HEK293T (cell line): ENCODE results near the gene BLVRA.
A peak's percentile ranks its signal among the peaks of the same experiment; 100 is the strongest.
"Not testable (repeated sequence)": the region's sequence is repeated elsewhere in the genome, so short reads cannot be mapped to it uniquely, and the experiment has no call there.

Experiments used
- CTCF ChIA-PET: fragments of 350-600 bp; formaldehyde crosslinking; extraction: SDS; loops from one replicate; lab custom pipeline; 2021; ENCODE audit warnings: antibody characterized with exemption, inconsistent platforms; lab: Yijun Ruan, JAX
- POLR2A ChIA-PET: fragments of 350-600 bp; formaldehyde crosslinking; extraction: SDS; loops from one replicate; lab custom pipeline; 2020; ENCODE audit warnings: antibody characterized with exemption, inconsistent platforms; lab: Yijun Ruan, JAX
- DNase-seq: peaks from one replicate; pipeline ENCODE4 v3.0.0; 2012; ENCODE audit warnings: mixed read lengths; ENCODE audit errors: extremely low spot score
- ARNT ChIP-seq: fragments of 450-650 bp; IDR thresholded peaks from 2 replicates; pipeline ENCODE4 v1.6.1; 2017; ENCODE audit warnings: mild to moderate bottlenecking
- BHLHE40 ChIP-seq: fragments of 450-650 bp; IDR thresholded peaks from 2 replicates; pipeline ENCODE4 v1.6.1; 2016; ENCODE audit warnings: mild to moderate bottlenecking, moderate library complexity, borderline replicate concordance
- CTBP1 ChIP-seq: fragments of 450-650 bp; IDR thresholded peaks from 2 replicates; pipeline ENCODE4 v1.6.1; 2016; ENCODE audit warnings: borderline replicate concordance
- ELF4 ChIP-seq: fragments of 450-650 bp; IDR thresholded peaks from 2 replicates; pipeline ENCODE4 v1.6.1; 2017; ENCODE audit warnings: antibody characterized with exemption
- FOXA1 ChIP-seq: fragments of 450-650 bp; IDR thresholded peaks from 2 replicates; pipeline ENCODE4 v1.6.1; 2016; ENCODE audit warnings: mild to moderate bottlenecking
- FOXK2 ChIP-seq: fragments of 450-650 bp; IDR thresholded peaks from 2 replicates; pipeline ENCODE4 v1.6.1; 2016; ENCODE audit warnings: mild to moderate bottlenecking
- FOXM1 ChIP-seq: fragments of 450-650 bp; IDR thresholded peaks from 2 replicates; pipeline ENCODE4 v1.6.1; 2017; ENCODE audit warnings: mild to moderate bottlenecking, borderline replicate concordance
- HDGF ChIP-seq: fragments of 450-650 bp; IDR thresholded peaks from 2 replicates; pipeline ENCODE4 v1.6.1; 2017; ENCODE audit warnings: antibody characterized with exemption, borderline replicate concordance
- L3MBTL2 ChIP-seq: fragments of 450-650 bp; conservative IDR thresholded peaks from 2 replicates; pipeline ENCODE4 v1.6.1; 2016; ENCODE audit warnings: mild to moderate bottlenecking
- LEF1 ChIP-seq: fragments of 450-650 bp; IDR thresholded peaks from 2 replicates; pipeline ENCODE4 v1.6.1; 2017; ENCODE audit warnings: mild to moderate bottlenecking, borderline replicate concordance
- NFRKB ChIP-seq: fragments of 450-650 bp; IDR thresholded peaks from 2 replicates; pipeline ENCODE4 v1.6.1; 2016; ENCODE audit warnings: mild to moderate bottlenecking, moderate library complexity
- PKNOX1 ChIP-seq: fragments of 450-650 bp; IDR thresholded peaks from 2 replicates; pipeline ENCODE4 v1.6.1; 2016
- SP1 ChIP-seq: fragments of 450-650 bp; IDR thresholded peaks from 2 replicates; pipeline ENCODE4 v1.6.1; 2017
- SUZ12 ChIP-seq: fragments of 450-650 bp; IDR thresholded peaks from 2 replicates; pipeline ENCODE4 v1.6.1; 2016; ENCODE audit warnings: mild to moderate bottlenecking
- TARDBP ChIP-seq: fragments of 450-650 bp; IDR thresholded peaks from 2 replicates; pipeline ENCODE4 v1.6.1; 2016
- ZNF384 ChIP-seq: fragments of 450-650 bp; IDR thresholded peaks from 2 replicates; pipeline ENCODE4 v1.6.1; 2016

The BLVRA gene, protein sequence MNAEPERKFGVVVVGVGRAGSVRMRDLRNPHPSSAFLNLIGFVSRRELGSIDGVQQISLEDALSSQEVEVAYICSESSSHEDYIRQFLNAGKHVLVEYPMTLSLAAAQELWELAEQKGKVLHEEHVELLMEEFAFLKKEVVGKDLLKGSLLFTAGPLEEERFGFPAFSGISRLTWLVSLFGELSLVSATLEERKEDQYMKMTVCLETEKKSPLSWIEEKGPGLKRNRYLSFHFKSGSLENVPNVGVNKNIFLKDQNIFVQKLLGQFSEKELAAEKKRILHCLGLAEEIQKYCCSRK

DNA sequence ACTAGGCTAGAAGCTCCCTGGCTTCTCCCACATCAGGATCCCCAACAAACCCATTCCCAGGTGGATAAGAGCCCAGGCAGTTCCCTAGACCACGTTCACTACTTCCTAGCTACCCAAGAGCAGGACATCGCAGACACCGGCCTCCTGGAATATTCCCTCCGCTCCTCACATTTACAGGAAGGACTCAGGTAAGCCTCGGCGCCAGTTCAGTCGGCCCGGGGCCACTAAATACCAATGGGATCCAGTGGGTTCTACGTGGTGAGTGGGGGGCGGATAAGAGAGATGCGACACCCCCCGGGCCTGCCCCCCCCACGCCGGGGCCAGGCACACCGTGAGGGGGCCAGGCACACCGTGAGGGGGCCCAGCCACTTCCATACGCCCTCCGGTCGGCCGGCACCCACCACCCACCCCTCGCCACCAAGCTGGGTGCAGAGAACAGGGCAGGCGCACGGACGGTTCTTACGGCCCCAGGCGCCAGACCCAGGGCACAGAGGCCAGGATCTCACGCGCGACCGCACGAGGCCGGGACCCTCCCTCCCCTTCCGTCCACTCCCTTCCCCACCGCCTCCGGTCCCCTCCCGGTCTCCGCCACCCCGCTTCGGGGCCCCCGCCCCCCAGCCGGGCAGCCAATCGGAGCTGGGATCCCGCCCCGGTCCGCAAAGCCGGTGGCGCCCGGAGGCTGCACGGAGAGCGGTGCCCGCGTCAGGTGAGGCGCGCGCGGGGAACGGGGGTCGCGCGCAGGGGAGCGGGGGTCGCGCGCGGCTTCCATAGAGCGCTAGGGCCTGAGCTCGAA, at the start of gene BLVRA:
BLVRA (plus strand) TSS at position 652 of the 793 bp plus-strand sequence. CDS start 12,479 bp downstream, outside the sequence.
- ChIA-PET CTCF (interaction anchor here (1.4 kb wide), 1 partner anchor 8 kb away, joined by 4 read pairs; no protein-coding TSS in a partner anchor), POLR2A (interaction anchor here (0.7 to 2.5 kb wide), 7 partner anchors 8 to 176 kb away, joined by 3 to 17 read pairs (median 4); partner anchors contain the start of genes COA1 and STK17A)
- TF ChIP-seq FOXA1 (no peak), ELF4 (no peak), L3MBTL2 (peak; percentile 20; the same call in 1 of the 2 replicates), ZNF384 (no peak)
- peak; percentile 64 for DNase-seq

DNA sequence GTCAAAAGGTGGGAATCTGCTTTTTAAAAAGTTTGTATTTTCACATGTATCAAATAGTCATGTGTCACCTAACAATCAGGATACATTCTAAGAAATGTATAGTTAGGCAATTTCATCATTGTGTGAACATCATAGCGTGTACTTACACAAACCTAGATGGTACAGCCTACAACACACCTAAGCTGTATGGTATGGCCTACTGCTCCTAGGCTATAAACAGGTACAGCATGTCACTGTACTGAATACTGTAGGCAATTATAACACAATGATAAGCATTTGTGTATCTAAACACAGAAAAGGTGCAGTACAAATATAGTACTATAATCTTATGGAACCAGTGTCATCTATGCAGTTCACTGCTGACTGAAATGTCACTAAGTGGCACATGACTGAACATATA, 47.0 kb upstream of the BLVRA start:
- no peak for DNase-seq
- TF ChIP-seq NFRKB (no peak), TARDBP (no peak), FOXA1 (no peak), BHLHE40 (no peak), SUZ12 (no peak), ARNT (no peak), ZNF384 (no peak), PKNOX1 (no peak), ELF4 (no peak), SP1 (no peak), FOXK2 (no peak), LEF1 (no peak), HDGF (no peak), CTBP1 (no peak), L3MBTL2 (no peak), FOXM1 (no peak)
- POLR2A ChIA-PET: interaction anchor here (1.2 to 1.6 kb wide), 2 partner anchors 10 to 129 kb away, joined by 3 to 4 read pairs; partner anchors contain the start of gene STK17A
- CTCF ChIA-PET: interaction anchor here (0.6 kb wide), 1 partner anchor 244 kb away, joined by 3 read pairs; no protein-coding TSS in a partner anchor

GRCh38 chr7:43715966-43716365, 42.5 kb upstream of the BLVRA start:
- CTCF ChIA-PET, POLR2A ChIA-PET: not testable (repeated sequence)

DNA sequence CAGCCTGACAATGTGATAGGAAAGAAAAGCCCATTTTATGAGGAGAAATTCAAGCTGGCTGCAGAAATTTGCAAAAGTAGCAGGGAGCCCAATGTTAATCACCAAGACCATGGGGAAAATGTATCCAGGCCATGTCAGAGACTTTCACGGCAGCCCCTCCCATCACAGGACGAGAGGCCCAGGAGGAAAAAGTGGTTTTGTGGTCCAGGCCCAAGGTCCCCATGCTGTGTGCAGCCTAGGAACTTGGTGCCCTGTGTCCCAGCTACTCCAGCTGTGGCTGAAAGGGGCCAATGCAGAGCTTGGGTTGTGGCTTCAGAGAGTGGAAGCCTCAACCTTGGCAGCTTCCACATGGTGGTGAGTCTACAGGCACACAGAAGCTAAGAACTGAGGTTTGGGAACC, 41.9 kb upstream of the BLVRA start:
- TF ChIP-seq CTBP1: no peak
- no peak for TF ChIP-seq FOXK2
- no peak for TF ChIP-seq ZNF384
- TF ChIP-seq TARDBP: no peak
- TF ChIP-seq FOXM1: no peak
- no peak for TF ChIP-seq SUZ12
- TF ChIP-seq L3MBTL2: no peak
- no peak for TF ChIP-seq LEF1
- TF ChIP-seq FOXA1: no peak
- TF ChIP-seq ARNT: no peak
- no peak for TF ChIP-seq BHLHE40
- CTCF ChIA-PET: no interaction called here
- DNase-seq: no peak
- POLR2A ChIA-PET: no interaction called here

More at GRCh38 chr7:43715966-43716365, 42.5 kb upstream of the BLVRA start:
- DNase-seq: not testable (repeated sequence)

- no peak for DNase-seq
- ChIA-PET CTCF (interaction anchor here (1.1 to 1.5 kb wide), 3 partner anchors 20 to 139 kb away, joined by 3 to 5 read pairs (median 3); partner anchors contain the start of gene STK17A), POLR2A (interaction anchor here (0.7 kb wide), 2 partner anchors 9 to 83 kb away, joined by 3 to 4 read pairs; no protein-coding TSS in a partner anchor)
- TF ChIP-seq HDGF (no peak), ELF4 (no peak), ARNT (no peak), L3MBTL2 (no peak), FOXK2 (no peak), CTBP1 (no peak), NFRKB (no peak), PKNOX1 (no peak), LEF1 (no peak), SP1 (no peak), TARDBP (no peak)
Observed at GRCh38 chr7:43721193-43721806, 37.2 kb upstream of the BLVRA start.

- TF ChIP-seq PKNOX1 (no peak), FOXK2 (no peak), LEF1 (no peak), CTBP1 (no peak), BHLHE40 (no peak), ARNT (no peak), NFRKB (no peak), ELF4 (no peak), TARDBP (no peak), FOXM1 (no peak), HDGF (no peak), L3MBTL2 (no peak), FOXA1 (no peak), ZNF384 (no peak), SUZ12 (no peak), SP1 (no peak)
- CTCF ChIA-PET: interaction anchor here (0.6 kb wide), 1 partner anchor 785 kb away, joined by 10 read pairs; no protein-coding TSS in a partner anchor
- no peak for DNase-seq
- POLR2A ChIA-PET: no interaction called here
Observed at GRCh38 chr7:43723007-43723341, 35.5 kb upstream of the BLVRA start.
